Ovary (tissue), 9 donors: Measurements from ENCODE around the gene CNNM2. TPM values are rescaled to one million over a fixed set of nuclear protein-coding genes. Genes with fewer than 3 reads are reported as not detected.

Source experiments
- DNase-seq, 5 donors: peaks; one replicate each; pipeline ENCODE4 v3.0.0-alpha.2; 2019 to 2020
- H3K27ac ChIP-seq, 2 donors: fragments of 200-600 bp; one replicate each; pipeline versions ENCODE4 v1.5.1 to v1.8.0; 2019 to 2022
- H3K27me3 ChIP-seq: fragments of 200-600 bp; one replicate; pipeline ENCODE4 v1.8.0; 2022
- H3K36me3 ChIP-seq: fragments of 200-600 bp; sonication (generic); one replicate; pipeline ENCODE4 v1.5.1; 2019
- H3K4me1 ChIP-seq: one replicate; pipeline ENCODE4 v1.8.1; 2013; ENCODE audit warnings: mild to moderate bottlenecking, moderate library complexity; ENCODE audit not compliant: insufficient read depth
- H3K4me3 ChIP-seq: fragments of 200-600 bp; sonication (generic); one replicate; pipeline ENCODE4 v1.5.1; 2017
- H3K9me3 ChIP-seq, 2 donors: fragments of 200-600 bp in 1 of 2; sonication (generic) in 1 of 2; one replicate each; pipeline versions ENCODE4 v1.5.1 to v1.8.1; 2013 to 2019; ENCODE audit warnings: mild to moderate bottlenecking in 1 of 2, moderate library complexity in 1 of 2
- CTCF ChIP-seq, 3 donors: fragments of 450-650 bp in 2 of 3; fragments of 200-600 bp in 1 of 3; IDR thresholded peaks; one replicate each; pipeline versions ENCODE4 v1.5.1 to v1.8.0; 2016 to 2022; ENCODE audit warnings: antibody characterized with exemption in 3 of 3, mild to moderate bottlenecking in 1 of 3
- EP300 ChIP-seq: sonication (generic); formaldehyde crosslinking; IDR thresholded peaks from one replicate; pipeline ENCODE4 v1.6.1; 2017; ENCODE audit warnings: antibody characterized with exemption
- POLR2A ChIP-seq: fragments of 450-650 bp; IDR thresholded peaks from one replicate; pipeline ENCODE4 v1.6.1; 2017; ENCODE audit warnings: antibody characterized with exemption, mild to moderate bottlenecking, moderate library complexity
- WGBS, 3 donors: extraction: QIAGEN DNeasy Blood & Tissue Kit in 1 of 3; methylation state at CpG; one replicate each; pipeline versions ENCODE4 v1.1.5 to v1.1.7; 2013 to 2017; 5-methylcytosine and 5-hydroxymethylcytosine counted together
- intact Hi-C, 4 donors: fragments of 100-400 bp; cut with DNase I; formaldehyde crosslinking; loops; one replicate each; pipeline versions ENCODE4 v1.11.0 to v1.15.1; 2022 to 2023
- polyA plus RNA-seq, 2 donors: library from polyadenylated mRNA; stranded (reverse); fragments of 200-250 nt in 1 of 2; fragments of 350-450 nt in 1 of 2; fragmentation: Illumina TruSeq in 1 of 2; extraction: RNeasy Lipid Tissue Mini Kit (QIAGEN cat#74804) in 1 of 2; gene quantifications; one replicate each; pipeline ENCODE4 v1.2.3, GENCODE V29; 2013 to 2014
- total RNA-seq, 7 donors: library from RNA; depleted of rRNA in 2 of 7; stranded (reverse); fragments of >200 nt in 2 of 7; fragmentation: NEBNext Ultra II Directional in 3 of 7; extraction: Animal tissue kit (Norgen Biotek cat#: 25700) in 3 of 7; gene quantifications; one replicate each; pipeline versions ENCODE4 v1.1.0 to v1.2.4, GENCODE V29; 2016 to 2023
- donor health status: DM: no; HTN: no; CAD: no; lungs with moderate emphysema.
- donor health status: DM: no; HTN: no; CAD: no.
- donor health status: Bipolar disorder and iron deficiency.
- donor health status: DM: yes; HTN: yes; CAD: no.
- donor health status: DM: no; HTN: no; CAD: no.
- donor health status: DM: yes; HTN: yes; CAD: no.

CNNM2 gene
- total and polyA plus RNA-seq, 9 donors = 5.4 to 15.0 (median 8.9) TPM

GRCh38 chr10:102872163-102872562, 45.9 kb upstream of the CNNM2 start:
- H3K36me3 ChIP-seq = no peaks in the 10 kb centered on the region
- H3K27me3 ChIP-seq = no peaks in the 10 kb centered on the region
- no peak for TF ChIP-seq EP300
- TF ChIP-seq CTCF (IDR thresholded peaks at IDR 0.05) = no peak
- TF ChIP-seq POLR2A = no peak
- no peak overlapping the region for H3K27ac ChIP-seq
- no peaks in the 10 kb centered on the region for H3K9me3 ChIP-seq
- peaks cover 2% of the 10 kb centered on the region for H3K4me1 ChIP-seq
- 84 to 89% (median 89%) methylated on average over 4 of the region's 4 CpGs for WGBS, 3 donors
- no peak overlapping the region for H3K4me3 ChIP-seq
- DNase-seq = no peak
- intact Hi-C loops = no loop called here

- no peaks in the 10 kb centered on the region for H3K9me3 ChIP-seq
- H3K27me3 ChIP-seq = no peaks in the 10 kb centered on the region
- H3K4me3 ChIP-seq = no peak overlapping the region
- H3K27ac ChIP-seq = no peak overlapping the region
- TF ChIP-seq EP300 (no peak), CTCF (IDR thresholded peaks at IDR 0.05) (no peak), POLR2A (no peak)
- no peaks in the 10 kb centered on the region for H3K4me1 ChIP-seq
- H3K36me3 ChIP-seq = no peaks in the 10 kb centered on the region
- no peak for DNase-seq
- 63 to 76% (median 68%) methylated on average over 2 of the region's 2 CpGs for WGBS, 3 donors
- intact Hi-C loops = no loop called here
Observed at GRCh38 chr10:102876747-102877153, 41.3 kb upstream of the CNNM2 start.

GRCh38 chr10:102878629-102879028, 39.5 kb upstream of the CNNM2 start:
- Histone ChIP-seq H3K4me1 (no peaks in the 10 kb centered on the region), H3K9me3 (no peaks in the 10 kb centered on the region), H3K27me3 (no peaks in the 10 kb centered on the region), H3K4me3 (no peak overlapping the region), H3K27ac (no peak overlapping the region), H3K36me3 (no peaks in the 10 kb centered on the region)
- no peak for DNase-seq
- no peak for TF ChIP-seq EP300
- no peak for TF ChIP-seq CTCF (IDR thresholded peaks at IDR 0.05)
- no peak for TF ChIP-seq POLR2A
- intact Hi-C loops = no loop called here
- 44 to 48% (median 46%) methylated on average over 4 of the region's 4 CpGs for WGBS, 3 donors

- TF ChIP-seq EP300 = no peak
- TF ChIP-seq CTCF (IDR thresholded peaks at IDR 0.05) = no peak
- no peak for TF ChIP-seq POLR2A
- DNase-seq = no peak
- WGBS, 3 donors = 82 to 87% (median 83%) methylated on average over 2 of the region's 2 CpGs
- no peaks in the 10 kb centered on the region for H3K36me3 ChIP-seq
- no peaks in the 10 kb centered on the region for H3K9me3 ChIP-seq
- H3K4me1 ChIP-seq = no peaks in the 10 kb centered on the region
- no peaks in the 10 kb centered on the region for H3K27me3 ChIP-seq
- H3K4me3 ChIP-seq = no peak overlapping the region
- no peak overlapping the region for H3K27ac ChIP-seq
- intact Hi-C loops = no loop called here
Observed at GRCh38 chr10:102880256-102880655, 37.8 kb upstream of the CNNM2 start.

- no peaks in the 10 kb centered on the region for H3K4me1 ChIP-seq
- H3K36me3 ChIP-seq = no peaks in the 10 kb centered on the region
- H3K27ac ChIP-seq = no peak overlapping the region
- H3K27me3 ChIP-seq = no peaks in the 10 kb centered on the region
- WGBS, 3 donors = 97 to 100% (median 98%) methylated on average over 1 of the region's 1 CpG
- intact Hi-C loops = no loop called here
- TF ChIP-seq CTCF (IDR thresholded peaks at IDR 0.05) (no peak), EP300 (no peak), POLR2A (no peak)
- no peaks in the 10 kb centered on the region for H3K9me3 ChIP-seq
- no peak overlapping the region for H3K4me3 ChIP-seq
- DNase-seq = no peak
Observed at GRCh38 chr10:102888048-102888447, 30.0 kb upstream of the CNNM2 start.
